ENCODE results near the gene LGMN. TPM values are rescaled to one million over a fixed set of nuclear protein-coding genes. Genes with fewer than 3 reads are reported as not detected.
A peak's percentile ranks its signal among the peaks of the same experiment; 100 is the strongest.

The LGMN gene
- total and polyA plus RNA-seq, 2 experiments from 2014 or later: 205 to 243 TPM

DNA sequence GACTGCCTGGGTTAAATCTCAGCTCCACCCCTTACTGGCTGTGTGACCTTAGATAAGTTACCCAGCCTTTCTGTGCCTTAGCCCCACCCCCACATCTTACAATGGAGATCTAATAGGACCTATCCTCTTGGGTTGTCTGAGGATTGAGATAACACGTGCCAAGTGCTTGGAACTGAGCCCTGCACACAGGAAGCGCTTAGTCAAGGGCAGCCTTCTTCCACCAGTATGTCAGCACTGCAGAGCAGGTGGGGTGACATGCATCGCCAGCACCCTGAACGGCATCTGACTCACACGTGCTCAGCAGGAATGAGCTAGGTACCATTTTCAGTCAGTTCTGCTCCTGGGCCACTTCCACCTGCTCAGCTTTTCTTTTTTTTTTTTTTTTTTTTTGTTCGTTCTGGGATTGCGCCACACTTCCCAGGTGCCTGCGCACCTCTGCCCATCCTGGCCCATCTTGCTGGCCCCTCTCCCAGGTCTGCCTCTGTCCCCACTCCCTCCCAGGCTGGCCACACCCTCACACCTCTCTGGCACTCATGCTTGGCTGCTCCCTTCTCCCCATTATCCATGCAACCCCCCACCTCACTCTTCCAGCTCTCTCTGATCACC, 19.6 kb downstream of the LGMN start:
- TF ChIP-seq CTCF (IDR thresholded peaks at IDR 0.05; ENCODE audit: low read depth, low read length): no peak
- Histone ChIP-seq H3K36me3 (peaks cover 15% of the 10 kb centered on the region), H3K4me3 (no peak overlapping the region), H3K27ac (peak overlapping the region; percentile 60), H3K4me1 (ENCODE audit: low read depth) (peaks cover 46% of the 10 kb centered on the region), H3K27me3 (no peaks in the 10 kb centered on the region), H3K9me3 (ENCODE audit: low read depth) (no peaks in the 10 kb centered on the region)
- peak; percentile 29 to 60 for DNase-seq (ENCODE audit: low read depth in 1 of 2, low spot score in 1 of 2)

- H3K27ac ChIP-seq: peak overlapping the region; percentile 91
- DNase-seq (ENCODE audit: low read depth in 1 of 2, low spot score in 1 of 2): no peak
- TF ChIP-seq CTCF (IDR thresholded peaks at IDR 0.05; ENCODE audit: low read depth, low read length): no peak
- no peaks in the 10 kb centered on the region for H3K27me3 ChIP-seq
- peaks cover 10% of the 10 kb centered on the region for H3K36me3 ChIP-seq
- H3K4me1 ChIP-seq (ENCODE audit: low read depth): peaks cover 29% of the 10 kb centered on the region
- no peaks in the 10 kb centered on the region for H3K9me3 ChIP-seq (ENCODE audit: low read depth)
- H3K4me3 ChIP-seq: no peak overlapping the region
These were observed 21.5 kb downstream of the LGMN start for GRCh38 chr14:92726933-92727262.

GRCh38 chr14:92726135-92726932, 22.1 kb downstream of the LGMN start:
- H3K4me3 ChIP-seq: no peak overlapping the region
- peak in 1 of 2 donors; percentile 97 for DNase-seq (ENCODE audit: low read depth in 1 of 2, low spot score in 1 of 2)
- no peaks in the 10 kb centered on the region for H3K27me3 ChIP-seq
- H3K36me3 ChIP-seq: peaks cover 5% of the 10 kb centered on the region
- peak overlapping the region; percentile 91 for H3K27ac ChIP-seq
- no peak for TF ChIP-seq CTCF (IDR thresholded peaks at IDR 0.05; ENCODE audit: low read depth, low read length)
- H3K4me1 ChIP-seq (ENCODE audit: low read depth): peaks cover 29% of the 10 kb centered on the region
- no peaks in the 10 kb centered on the region for H3K9me3 ChIP-seq (ENCODE audit: low read depth)

GRCh38 chr14:92724516-92725340, 23.7 kb downstream of the LGMN start:
- Histone ChIP-seq H3K27me3 (no peaks in the 10 kb centered on the region), H3K4me1 (ENCODE audit: low read depth) (peaks cover 29% of the 10 kb centered on the region), H3K4me3 (no peak overlapping the region), H3K36me3 (peaks cover 5% of the 10 kb centered on the region), H3K9me3 (ENCODE audit: low read depth) (no peaks in the 10 kb centered on the region), H3K27ac (peak overlapping the region; percentile 91)
- no peak for TF ChIP-seq CTCF (IDR thresholded peaks at IDR 0.05; ENCODE audit: low read depth, low read length)
- DNase-seq (ENCODE audit: low read depth in 1 of 2, low spot score in 1 of 2): peak; percentile 32 to 77

DNA sequence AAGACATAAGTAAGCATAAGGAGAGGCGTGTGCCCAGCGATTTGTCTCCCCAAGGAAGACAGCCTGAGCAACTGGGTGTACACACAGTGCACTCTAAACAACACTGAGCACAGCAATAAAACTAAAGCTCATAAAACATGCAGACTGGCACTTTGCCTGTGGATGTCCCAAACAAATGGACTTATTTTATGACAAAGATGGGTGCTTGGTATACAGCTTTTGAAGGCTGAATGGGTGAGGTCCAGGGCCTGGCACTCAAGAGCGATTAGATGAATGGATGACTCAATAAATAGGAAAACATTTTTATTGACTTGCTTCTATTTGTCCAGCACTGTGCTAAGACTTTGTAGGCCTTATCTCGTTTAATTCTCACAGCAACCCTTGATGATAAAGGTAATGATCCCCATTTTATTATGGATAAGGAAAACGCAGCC, 28.5 kb downstream of the LGMN start:
- Histone ChIP-seq H3K36me3 (peaks cover 5% of the 10 kb centered on the region), H3K27ac (peak overlapping the region; percentile 44), H3K4me1 (ENCODE audit: low read depth) (peaks cover 10% of the 10 kb centered on the region), H3K27me3 (no peaks in the 10 kb centered on the region), H3K4me3 (no peak overlapping the region), H3K9me3 (ENCODE audit: low read depth) (no peaks in the 10 kb centered on the region)
- TF ChIP-seq CTCF (IDR thresholded peaks at IDR 0.05; ENCODE audit: low read depth, low read length): no peak
- no peak for DNase-seq (ENCODE audit: low read depth in 1 of 2, low spot score in 1 of 2)
